ENCODE measurements around the gene MED27.

Gene MED27

DNA sequence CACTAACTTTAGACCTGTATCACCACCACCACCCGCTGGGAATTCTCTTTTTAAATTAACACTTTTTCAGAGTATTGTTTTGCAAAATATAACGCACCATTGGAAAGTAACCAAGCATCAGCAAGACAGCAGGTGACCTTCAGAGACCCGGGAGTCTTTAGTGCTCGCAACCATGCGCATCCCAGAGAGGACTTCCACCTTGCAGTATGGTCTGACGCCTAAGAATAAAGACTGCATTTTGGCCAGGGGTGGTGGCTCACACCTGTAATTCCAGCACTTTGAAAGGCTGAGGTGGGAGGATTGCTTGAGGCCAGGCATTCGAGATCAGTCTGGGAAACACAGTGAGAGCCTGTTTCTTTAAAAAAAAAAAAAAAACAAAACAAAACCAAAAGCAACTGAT is 113.8 kb downstream of the MED27 start:
- H3K4me3 ChIP-seq (ENCODE audit: low read depth, low read length): no peak overlapping the region
- POLR2A ChIA-PET: no interaction called here
- no peak for DNase-seq (ENCODE audit: low read depth, low spot score)
- CTCF ChIA-PET: interaction anchor here (1.1 to 1.7 kb wide), 2 partner anchors 11 to 17 kb away, joined by 3 to 5 read pairs; no protein-coding TSS in a partner anchor
- TF ChIP-seq, protein P1, sequence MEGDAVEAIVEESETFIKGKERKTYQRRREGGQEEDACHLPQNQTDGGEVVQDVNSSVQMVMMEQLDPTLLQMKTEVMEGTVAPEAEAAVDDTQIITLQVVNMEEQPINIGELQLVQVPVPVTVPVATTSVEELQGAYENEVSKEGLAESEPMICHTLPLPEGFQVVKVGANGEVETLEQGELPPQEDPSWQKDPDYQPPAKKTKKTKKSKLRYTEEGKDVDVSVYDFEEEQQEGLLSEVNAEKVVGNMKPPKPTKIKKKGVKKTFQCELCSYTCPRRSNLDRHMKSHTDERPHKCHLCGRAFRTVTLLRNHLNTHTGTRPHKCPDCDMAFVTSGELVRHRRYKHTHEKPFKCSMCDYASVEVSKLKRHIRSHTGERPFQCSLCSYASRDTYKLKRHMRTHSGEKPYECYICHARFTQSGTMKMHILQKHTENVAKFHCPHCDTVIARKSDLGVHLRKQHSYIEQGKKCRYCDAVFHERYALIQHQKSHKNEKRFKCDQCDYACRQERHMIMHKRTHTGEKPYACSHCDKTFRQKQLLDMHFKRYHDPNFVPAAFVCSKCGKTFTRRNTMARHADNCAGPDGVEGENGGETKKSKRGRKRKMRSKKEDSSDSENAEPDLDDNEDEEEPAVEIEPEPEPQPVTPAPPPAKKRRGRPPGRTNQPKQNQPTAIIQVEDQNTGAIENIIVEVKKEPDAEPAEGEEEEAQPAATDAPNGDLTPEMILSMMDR (IDR thresholded peaks at IDR 0.05; ENCODE audit: insufficient read depth, low read length, missing control alignments): no peak

DNA sequence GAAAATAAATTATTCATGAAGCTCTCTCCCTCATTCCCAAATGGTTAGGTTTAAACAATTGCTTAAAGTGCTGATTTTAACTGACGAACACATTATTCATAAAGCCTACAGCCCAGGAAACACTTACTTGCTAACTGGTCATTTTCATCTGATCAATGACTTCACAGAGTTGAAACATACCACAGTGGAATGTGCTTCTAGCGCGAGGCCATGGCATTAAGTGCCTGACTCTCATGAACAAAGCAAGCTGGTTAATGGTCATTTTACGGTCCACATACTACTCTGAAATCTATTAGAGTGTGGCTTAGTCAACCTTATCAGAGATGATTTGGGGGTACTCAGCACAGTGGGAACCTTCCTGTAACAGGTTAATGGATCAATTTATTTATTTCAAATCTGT is 114.6 kb downstream of the MED27 start:
- CTCF ChIA-PET: interaction anchor here (1.1 to 1.7 kb wide), 2 partner anchors 11 to 16 kb away, joined by 3 to 5 read pairs; no protein-coding TSS in a partner anchor
- POLR2A ChIA-PET: no interaction called here
- DNase-seq (ENCODE audit: low read depth, low spot score): no peak
- H3K4me3 ChIP-seq (ENCODE audit: low read depth, low read length): no peak overlapping the region
- TF ChIP-seq, protein P1 (IDR thresholded peaks at IDR 0.05; ENCODE audit: insufficient read depth, low read length, missing control alignments): no peak

DNA sequence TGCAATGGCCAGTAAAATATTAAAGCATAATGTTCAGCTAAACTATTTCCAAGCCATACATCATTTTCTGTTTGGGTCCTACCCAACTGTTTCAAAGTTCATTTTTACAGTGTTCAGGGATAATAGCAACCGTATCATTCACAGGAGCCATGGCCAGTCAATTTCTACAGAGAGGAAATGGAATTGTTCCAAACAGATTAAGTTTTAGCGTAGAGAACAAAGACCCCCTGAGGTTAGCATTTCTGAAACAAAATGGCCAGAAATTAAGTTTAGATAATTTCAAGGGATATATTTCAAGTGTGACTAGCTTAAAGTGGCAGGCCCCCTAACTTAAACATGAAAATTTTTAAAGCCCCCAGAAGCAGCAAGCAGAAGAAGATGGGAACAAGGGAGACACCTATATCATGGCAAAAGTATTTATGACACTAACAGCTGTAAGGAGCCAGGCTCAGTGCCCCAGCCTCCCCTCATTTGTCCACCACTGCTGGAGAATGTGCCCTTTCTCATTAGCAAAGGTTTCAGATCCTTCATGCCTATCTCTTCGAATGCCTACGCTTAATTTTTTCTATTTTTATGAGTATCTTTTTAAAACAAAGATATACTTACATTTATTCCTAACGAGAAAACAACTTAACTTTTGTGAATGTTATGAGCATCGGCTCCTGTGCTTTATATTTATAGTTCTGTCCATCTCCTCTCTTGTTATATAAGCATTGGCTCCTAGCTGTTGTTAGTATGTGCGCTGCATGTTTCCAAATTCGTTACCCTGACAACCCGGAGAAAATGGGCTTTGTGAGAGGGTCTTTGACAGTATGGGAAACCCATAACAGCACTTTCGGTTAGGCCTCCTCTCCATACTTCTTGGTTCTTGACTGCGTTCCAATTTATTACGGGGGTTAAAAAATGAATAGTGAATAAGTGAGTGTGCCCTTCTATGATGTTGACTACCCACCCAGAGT is 116.3 kb downstream of the MED27 start:
- ChIA-PET POLR2A (no interaction called here), CTCF (no interaction called here)
- no peak for DNase-seq (ENCODE audit: low read depth, low spot score)
- no peak overlapping the region for H3K4me3 ChIP-seq (ENCODE audit: low read depth, low read length)
- TF ChIP-seq, protein P1 (IDR thresholded peaks at IDR 0.05; ENCODE audit: insufficient read depth, low read length, missing control alignments): no peak

DNA sequence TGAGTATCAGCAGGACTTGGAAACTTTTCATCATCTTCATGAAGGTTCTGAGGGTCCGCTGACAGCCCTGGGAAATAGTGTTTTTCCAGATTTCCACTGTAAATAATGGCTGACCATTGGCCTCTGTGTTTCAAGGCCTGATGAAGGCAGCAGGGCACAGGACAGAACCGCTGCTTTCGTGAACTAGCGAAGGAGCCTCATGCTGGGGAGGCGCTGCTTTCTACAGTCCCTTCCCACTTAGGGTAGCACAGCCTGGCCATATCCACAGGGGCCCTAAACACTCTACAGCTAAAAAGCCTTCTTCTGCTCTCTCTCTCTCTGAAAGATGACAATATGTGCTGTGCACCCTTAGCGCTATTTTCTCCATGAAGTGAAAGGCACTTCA is 118.2 kb downstream of the MED27 start:
- H3K4me3 ChIP-seq (ENCODE audit: low read depth, low read length): no peak overlapping the region
- no peak for DNase-seq (ENCODE audit: low read depth, low spot score)
- ChIA-PET CTCF (no interaction called here), POLR2A (no interaction called here)
- TF ChIP-seq, protein P1 (IDR thresholded peaks at IDR 0.05; ENCODE audit: insufficient read depth, low read length, missing control alignments): no peak

DNA sequence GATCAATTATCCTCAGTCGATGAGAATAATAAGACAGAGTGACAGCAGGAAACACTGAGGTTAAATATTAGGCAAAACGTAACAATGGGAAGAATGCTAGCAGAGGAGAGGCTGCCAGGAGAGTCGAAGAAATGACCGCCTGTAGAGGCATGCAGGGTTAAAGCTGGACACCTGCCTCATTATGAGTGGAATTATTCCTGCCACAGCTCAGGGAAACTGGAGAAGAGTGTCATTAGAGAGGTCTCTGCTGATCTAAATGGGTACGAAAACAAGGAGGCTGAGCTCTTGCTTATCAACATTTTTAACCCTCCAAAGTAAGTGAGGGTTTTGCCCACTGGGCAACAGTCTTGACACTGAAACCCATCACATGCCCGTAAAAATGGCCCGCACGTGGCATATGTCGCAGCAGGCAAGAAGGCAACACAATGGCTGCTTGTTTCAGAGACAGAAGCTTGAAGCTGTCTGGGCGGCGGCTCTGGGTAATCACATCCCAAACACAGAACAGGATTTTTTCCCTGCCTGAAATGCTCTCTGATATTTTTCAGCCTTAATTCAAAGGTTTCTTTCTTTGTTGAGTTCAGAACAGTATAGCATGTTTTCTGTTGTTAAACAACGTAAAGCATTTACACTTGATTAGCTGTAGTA is 118.7 kb downstream of the MED27 start:
- ChIA-PET POLR2A (no interaction called here), CTCF (no interaction called here)
- TF ChIP-seq, protein P1 (IDR thresholded peaks at IDR 0.05; ENCODE audit: insufficient read depth, low read length, missing control alignments): no peak
- no peak for DNase-seq (ENCODE audit: low read depth, low spot score)
- no peak overlapping the region for H3K4me3 ChIP-seq (ENCODE audit: low read depth, low read length)

DNA sequence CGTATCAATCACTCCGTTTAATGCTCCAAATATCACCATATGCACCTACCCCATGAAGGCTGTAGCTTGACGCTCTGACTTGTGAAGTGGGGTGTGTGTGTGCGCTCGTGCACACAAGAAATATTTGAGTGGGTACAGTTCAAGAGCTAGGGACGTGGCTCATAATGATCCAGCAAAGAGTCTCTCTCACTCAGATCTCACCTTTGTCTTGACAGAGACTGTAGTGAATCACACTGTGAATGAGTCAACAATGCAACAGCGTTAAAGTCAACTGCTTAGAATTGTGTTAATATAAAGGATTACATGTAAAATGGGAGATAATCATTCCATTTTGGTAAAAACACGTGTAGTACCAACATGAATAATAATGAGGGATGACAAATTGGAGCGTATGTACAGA is 119.4 kb downstream of the MED27 start:
- ChIA-PET POLR2A (no interaction called here), CTCF (no interaction called here)
- no peak for DNase-seq (ENCODE audit: low read depth, low spot score)

More for the DNA sequence above, 119.4 kb downstream of the MED27 start:
- H3K4me3 ChIP-seq (ENCODE audit: low read depth, low read length): no peak overlapping the region
- TF ChIP-seq, protein P1 (IDR thresholded peaks at IDR 0.05; ENCODE audit: insufficient read depth, low read length, missing control alignments): no peak

Measured in AG04449 (cell line).